Smooth muscle cell (in vitro differentiated cells): ENCODE results near the gene ILDR2. TPM values are rescaled to one million over a fixed set of nuclear protein-coding genes. Genes with fewer than 3 reads are reported as not detected.
A peak's percentile ranks its signal among the peaks of the same experiment; 100 is the strongest.

Source experiments
- DNase-seq: peaks from one replicate; lab custom pipeline; 2025; ENCODE audit not compliant: unreplicated experiment; lab: John Stamatoyannopoulos, UW
- H2AFZ ChIP-seq: fragments of 200-600 bp; sonication (generic); 2 replicates; pipeline ENCODE4 v1.6.0; 2016; ENCODE audit warnings: antibody characterized with exemption, low read depth, mild to moderate bottlenecking
- H3F3A ChIP-seq: fragments of 200-600 bp; sonication (generic); 2 replicates; pipeline ENCODE4 v1.6.0; 2017; ENCODE audit warnings: antibody characterized with exemption, low read depth
- H3K27ac ChIP-seq: fragments of 200-600 bp; sonication (generic); 2 replicates; pipeline ENCODE4 v1.5.1; 2016; ENCODE audit warnings: low read depth, mild to moderate bottlenecking
- H3K27me3 ChIP-seq: fragments of 200-600 bp; sonication (generic); 2 replicates; pipeline ENCODE4 v1.6.1; 2016; ENCODE audit warnings: low read depth, mild to moderate bottlenecking
- H3K36me3 ChIP-seq: fragments of 200-600 bp; sonication (generic); 2 replicates; pipeline ENCODE4 v1.5.1; 2016; ENCODE audit warnings: low read depth
- H3K4me1 ChIP-seq: fragments of 200-600 bp; sonication (generic); 2 replicates; pipeline ENCODE4 v1.5.1; 2016; ENCODE audit warnings: low read depth
- H3K4me2 ChIP-seq: fragments of 200-600 bp; sonication (generic); 2 replicates; pipeline ENCODE4 v1.6.0; 2016; ENCODE audit warnings: mild to moderate bottlenecking
- H3K4me3 ChIP-seq: fragments of 200-600 bp; sonication (generic); 2 replicates; pipeline ENCODE4 v1.5.1; 2016; ENCODE audit warnings: mild to moderate bottlenecking
- H3K79me2 ChIP-seq: fragments of 200-600 bp; sonication (generic); 2 replicates; pipeline ENCODE4 v1.6.0; 2016; ENCODE audit warnings: low read depth, mild to moderate bottlenecking
- H3K9ac ChIP-seq: fragments of 200-600 bp; sonication (generic); 2 replicates; pipeline ENCODE4 v1.6.0; 2016; ENCODE audit warnings: low read depth
- H3K9me3 ChIP-seq: fragments of 200-600 bp; sonication (generic); replicated peaks from 2 replicates; pipeline ENCODE4 v1.5.1; 2016; ENCODE audit warnings: low read depth
- H4K20me1 ChIP-seq: fragments of 200-600 bp; sonication (generic); 2 replicates; pipeline ENCODE4 v1.6.0; 2016; ENCODE audit warnings: low read depth
- CTCF ChIP-seq: fragments of 200-600 bp; sonication (generic); IDR thresholded peaks from 2 replicates; pipeline ENCODE4 v1.5.1; 2017; ENCODE audit warnings: borderline replicate concordance, mild to moderate bottlenecking, antibody characterized with exemption; ENCODE audit not compliant: insufficient read depth, poor library complexity, severe bottlenecking
- WGBS: methylation state at CpG from one replicate; pipeline ENCODE4 v1.1.7; 2016; ENCODE audit warnings: low lambda C conversion rate; 5-methylcytosine and 5-hydroxymethylcytosine counted together
- polyA plus RNA-seq: library from polyadenylated mRNA; unstranded; fragments of >200 nt; fragmentation: Nextera tagmentation; extraction: Ambion mirVana; gene quantifications from 2 replicates; pipeline ENCODE4 v1.2.1, GENCODE V29; 2016
- total RNA-seq: library from RNA; depleted of rRNA; stranded (reverse); fragments of >200 nt; gene quantifications from 2 replicates; pipeline ENCODE4 v1.2.3, GENCODE V29; 2014

ILDR2 gene
- total and polyA plus RNA-seq, 2 experiments from 2014 or later = 0.04 TPM; not detected in 1

GRCh38 chr1:166920561-166921475 is 54.5 kb downstream of the ILDR2 start:
- Histone ChIP-seq H3K4me2 (peak overlapping the region; percentile 93), H3K27ac (no peak overlapping the region), H3K4me1 (no peaks in the 10 kb centered on the region), H3K4me3 (peak overlapping the region; percentile 56), H3K36me3 (no peaks in the 10 kb centered on the region), H3K9ac (no peak overlapping the region), H4K20me1 (no peaks in the 10 kb centered on the region), H2AFZ (peak overlapping the region; percentile 88), H3K79me2 (no peaks in the 10 kb centered on the region), H3F3A (no peaks in the 10 kb centered on the region), H3K27me3 (peaks cover 52% of the 10 kb centered on the region), H3K9me3 (no peaks in the 10 kb centered on the region)
- DNase-seq = no peak
- 5% methylated on average over 110 of the region's 113 CpGs for WGBS
- no peak for TF ChIP-seq CTCF

- no peaks in the 10 kb centered on the region for H4K20me1 ChIP-seq
- H3K79me2 ChIP-seq = no peaks in the 10 kb centered on the region
- no peak for DNase-seq
- no peaks in the 10 kb centered on the region for H3K9me3 ChIP-seq
- 77% methylated on average over 2 of the region's 2 CpGs for WGBS
- H2AFZ ChIP-seq = no peak overlapping the region
- peaks cover 52% of the 10 kb centered on the region for H3K27me3 ChIP-seq
- no peak overlapping the region for H3K4me2 ChIP-seq
- no peaks in the 10 kb centered on the region for H3K36me3 ChIP-seq
- TF ChIP-seq CTCF = no peak
- no peak overlapping the region for H3K9ac ChIP-seq
- H3K4me1 ChIP-seq = no peaks in the 10 kb centered on the region
- H3K4me3 ChIP-seq = no peak overlapping the region
- no peak overlapping the region for H3K27ac ChIP-seq
- H3F3A ChIP-seq = no peaks in the 10 kb centered on the region
Observed at GRCh38 chr1:166918956-166919316, 56.4 kb downstream of the ILDR2 start.

- no peaks in the 10 kb centered on the region for H3F3A ChIP-seq
- no peak overlapping the region for H3K9ac ChIP-seq
- no peaks in the 10 kb centered on the region for H3K79me2 ChIP-seq
- H3K4me1 ChIP-seq = peaks cover 2% of the 10 kb centered on the region
- no peak overlapping the region for H3K4me2 ChIP-seq
- no peaks in the 10 kb centered on the region for H4K20me1 ChIP-seq
- no peaks in the 10 kb centered on the region for H3K36me3 ChIP-seq
- no peak overlapping the region for H3K4me3 ChIP-seq
- TF ChIP-seq CTCF = no peak
- DNase-seq = no peak
- H3K27me3 ChIP-seq = peaks cover 50% of the 10 kb centered on the region
- 88% methylated on average over 6 of the region's 6 CpGs for WGBS
- no peak overlapping the region for H2AFZ ChIP-seq
- no peak overlapping the region for H3K27ac ChIP-seq
- H3K9me3 ChIP-seq = no peaks in the 10 kb centered on the region
Observed at GRCh38 chr1:166918088-166918955, 57.0 kb downstream of the ILDR2 start.
